ENCODE data around the gene SIRPA.

- TF ChIP-seq POLR2A (IDR thresholded peaks at IDR 0.05; ENCODE audit: low read depth, low read length) (no peak), RFX5 (IDR thresholded peaks at IDR 0.05; ENCODE audit: low read depth, low read length) (no peak), DPF2 (IDR thresholded peaks at IDR 0.05) (no peak), MYC (IDR thresholded peaks at IDR 0.05; ENCODE audit: insufficient read depth, insufficient read length, insufficient replicate concordance, low read length, severe bottlenecking) (no peak), CTCF (IDR thresholded peaks at IDR 0.05 in 2 of 3, conservative IDR thresholded peaks at IDR 0.05 in 1 of 3; ENCODE audit: control insufficient read depth in 2 of 3, extremely low read depth in 1 of 3, insufficient read depth in 1 of 3, low read depth in 3 of 3, low read length in 3 of 3) (no peak), ATF7 (IDR thresholded peaks at IDR 0.05; ENCODE audit: low read depth) (no peak), HSF1 (IDR thresholded peaks at IDR 0.05; ENCODE audit: low read depth, low read length) (no peak), CHD2 (IDR thresholded peaks at IDR 0.05; ENCODE audit: borderline replicate concordance, low read depth, low read length) (no peak), RAD51 (IDR thresholded peaks at IDR 0.05) (no peak), RELA (IDR thresholded peaks at IDR 0.05; ENCODE audit: borderline replicate concordance, partially characterized antibody) (no peak), LARP7 (IDR thresholded peaks at IDR 0.05) (no peak), EP300 (IDR thresholded peaks at IDR 0.05; ENCODE audit: borderline replicate concordance in 1 of 2, control insufficient read depth in 1 of 2, low read depth in 2 of 2, low read length in 2 of 2) (no peak), NRF1 (conservative IDR thresholded peaks at IDR 0.05; ENCODE audit: low read depth, low read length) (no peak)
Observed at GRCh38 chr20:1942061-1942460, 46.9 kb downstream of the SIRPA start.

Measured in GM12878 (cell line).